Cardiac muscle cell (in vitro differentiated cells and primary cell): Measurements from ENCODE around the gene CALHM5. TPM values are rescaled to one million over a fixed set of nuclear protein-coding genes. Genes with fewer than 3 reads are reported as not detected.

Experiments used
- DNase-seq, 2 donors: peaks; one replicate each; pipeline versions ENCODE4 v3.0.0 to v3.0.0-alpha.2; 2010 to 2017; ENCODE audit warnings: low read depth in 1 of 2, low spot score in 1 of 2
- H3K27ac ChIP-seq: fragments of 200-600 bp; sonication (generic); 2 replicates; pipeline ENCODE4 v1.5.1; 2016
- H3K27me3 ChIP-seq: fragments of 200-600 bp; sonication (generic); 2 replicates; pipeline ENCODE4 v1.6.0; 2016; ENCODE audit warnings: control low read depth
- H3K36me3 ChIP-seq: fragments of 200-600 bp; sonication (generic); 2 replicates; pipeline ENCODE4 v1.5.1; 2016; ENCODE audit warnings: control low read depth
- H3K4me1 ChIP-seq: fragments of 200-600 bp; sonication (generic); 2 replicates; pipeline ENCODE4 v1.8.1; 2017; ENCODE audit warnings: low read depth, mild to moderate bottlenecking, mixed run types
- H3K4me3 ChIP-seq: fragments of 200-600 bp; sonication (generic); 2 replicates; pipeline ENCODE4 v1.5.1; 2016; ENCODE audit warnings: mild to moderate bottlenecking
- H3K9me3 ChIP-seq: fragments of 200-600 bp; sonication (generic); 2 replicates; pipeline ENCODE4 v1.5.1; 2017; ENCODE audit warnings: low read depth, mild to moderate bottlenecking, control low read depth
- CTCF ChIP-seq: IDR thresholded peaks from 2 replicates; pipeline ENCODE4 v1.5.1; 2012; ENCODE audit warnings: low read depth, mild to moderate bottlenecking, low read length
- polyA plus RNA-seq: library from polyadenylated mRNA; unstranded; fragments of >200 nt; fragmentation: Nextera tagmentation; extraction: Ambion mirVana; gene quantifications from 2 replicates; pipeline ENCODE4 v1.2.1, GENCODE V29; 2016
- total RNA-seq: library from RNA; depleted of rRNA; stranded (reverse); fragments of >200 nt; gene quantifications from 2 replicates; pipeline ENCODE4 v1.2.3, GENCODE V29; 2016

Gene CALHM5
- total and polyA plus RNA-seq, 2 experiments from 2014 or later: not detected

GRCh38 chr6:116542426-116542825, 31.0 kb downstream of the CALHM5 start:
- no peak for DNase-seq
- Histone ChIP-seq H3K36me3 (no peaks in the 10 kb centered on the region), H3K27me3 (peaks cover 16% of the 10 kb centered on the region), H3K4me3 (no peak overlapping the region), H3K9me3 (no peaks in the 10 kb centered on the region), H3K4me1 (no peaks in the 10 kb centered on the region), H3K27ac (no peak overlapping the region)
- no peak for TF ChIP-seq CTCF

- Histone ChIP-seq H3K27ac (no peak overlapping the region), H3K9me3 (no peaks in the 10 kb centered on the region), H3K36me3 (no peaks in the 10 kb centered on the region), H3K4me3 (no peak overlapping the region), H3K4me1 (no peaks in the 10 kb centered on the region), H3K27me3 (peaks cover 16% of the 10 kb centered on the region)
- no peak for TF ChIP-seq CTCF
- DNase-seq: no peak
Measured at GRCh38 chr6:116543149-116543548, 31.7 kb downstream of the CALHM5 start.

- TF ChIP-seq CTCF: no peak
- no peaks in the 10 kb centered on the region for H3K4me1 ChIP-seq
Measured at GRCh38 chr6:116545651-116546050, 34.2 kb downstream of the CALHM5 start, which contains the start of gene TRAPPC3L. TSS of gene TRAPPC3L (minus strand) at chr6:116545684. CDS start at chr6:116545514, 170 bp downstream.

GRCh38 chr6:116547358-116547757, 35.9 kb downstream of the CALHM5 start:
- Histone ChIP-seq H3K36me3 (no peaks in the 10 kb centered on the region), H3K27ac (no peak overlapping the region), H3K9me3 (no peaks in the 10 kb centered on the region), H3K4me1 (no peaks in the 10 kb centered on the region), H3K4me3 (no peak overlapping the region), H3K27me3 (peaks cover 4% of the 10 kb centered on the region)
- TF ChIP-seq CTCF: no peak
- no peak for DNase-seq

More at GRCh38 chr6:116545651-116546050, 34.2 kb downstream of the CALHM5 start, which contains the start of gene TRAPPC3L:
- no peaks in the 10 kb centered on the region for H3K9me3 ChIP-seq
- peaks cover 16% of the 10 kb centered on the region for H3K27me3 ChIP-seq
- H3K4me3 ChIP-seq: no peak within 1 kb of the TSS
- no peak for DNase-seq
- no peaks in the 10 kb centered on the region for H3K36me3 ChIP-seq
- no peak within 1 kb of the TSS for H3K27ac ChIP-seq

GRCh38 chr6:116550796-116551195, 39.4 kb downstream of the CALHM5 start:
- Histone ChIP-seq H3K27me3 (no peaks in the 10 kb centered on the region), H3K36me3 (no peaks in the 10 kb centered on the region), H3K9me3 (no peaks in the 10 kb centered on the region), H3K27ac (no peak overlapping the region), H3K4me1 (no peaks in the 10 kb centered on the region), H3K4me3 (no peak overlapping the region)
- TF ChIP-seq CTCF: no peak
- DNase-seq: no peak

GRCh38 chr6:116553451-116553850, 42.0 kb downstream of the CALHM5 start, which contains the start of gene CALHM4:
TSS of gene CALHM4 (plus strand) at chr6:116553751. CDS start at chr6:116553794, 43 bp downstream.
- no peak for TF ChIP-seq CTCF
- Histone ChIP-seq H3K27me3 (no peaks in the 10 kb centered on the region), H3K27ac (no peak within 1 kb of the TSS), H3K9me3 (no peaks in the 10 kb centered on the region), H3K4me3 (no peak within 1 kb of the TSS), H3K36me3 (no peaks in the 10 kb centered on the region), H3K4me1 (no peaks in the 10 kb centered on the region)
- DNase-seq: no peak
